Spleen (tissue), 11 donors: ENCODE results near the gene SYNJ1. TPM values are rescaled to one million over a fixed set of nuclear protein-coding genes. Genes with fewer than 3 reads are reported as not detected.

Source experiments
- DNase-seq: peaks from one replicate; pipeline ENCODE4 v3.0.0-alpha.2; 2020
- H3K27ac ChIP-seq, 8 donors: fragments of 200-600 bp; sonication (generic) in 7 of 8; 1 replicate in 4 of 8; 2 replicates in 4 of 8; pipeline versions ENCODE4 v1.5.0 to v1.8.0; 2016 to 2021; ENCODE audit warnings: inconsistent platforms in 4 of 8, mild to moderate bottlenecking in 4 of 8, moderate library complexity in 1 of 8
- H3K27me3 ChIP-seq, 7 donors: fragments of 200-600 bp; sonication (generic) in 6 of 7; replicated peaks in 1 of 7; 1 replicate in 4 of 7; 2 replicates in 3 of 7; pipeline versions ENCODE4 v1.5.0 to v1.8.0; 2016 to 2021; ENCODE audit warnings: inconsistent platforms in 3 of 7, mild to moderate bottlenecking in 1 of 7
- H3K36me3 ChIP-seq, 6 donors: fragments of 200-600 bp; sonication (generic) in 5 of 6; 1 replicate in 4 of 6; 2 replicates in 2 of 6; pipeline versions ENCODE4 v1.5.0 to v1.8.0; 2016 to 2021; ENCODE audit warnings: inconsistent platforms in 2 of 6
- H3K4me1 ChIP-seq, 6 donors: fragments of 200-600 bp; sonication (generic) in 5 of 6; 1 replicate in 3 of 6; 2 replicates in 3 of 6; pipeline versions ENCODE4 v1.5.0 to v1.8.0; 2016 to 2021; ENCODE audit warnings: inconsistent platforms in 3 of 6
- H3K4me3 ChIP-seq, 8 donors: fragments of 200-600 bp; sonication (generic) in 7 of 8; 1 replicate in 4 of 8; 2 replicates in 4 of 8; pipeline versions ENCODE4 v1.5.0 to v1.8.0; 2016 to 2021; ENCODE audit warnings: inconsistent platforms in 4 of 8, mild to moderate bottlenecking in 4 of 8, moderate library complexity in 2 of 8
- H3K9me3 ChIP-seq, 8 donors: fragments of 200-600 bp; sonication (generic) in 7 of 8; 1 replicate in 4 of 8; 2 replicates in 4 of 8; pipeline versions ENCODE4 v1.5.0 to v1.8.0; 2016 to 2021; ENCODE audit warnings: inconsistent platforms in 4 of 8
- CTCF ChIP-seq, 11 experiments: fragments of 200-600 bp in 7 of 11; fragments of 450-650 bp in 4 of 11; sonication (generic) in 4 of 11; IDR thresholded peaks in 8 of 11; conservative IDR thresholded peaks in 3 of 11; 1 replicate in 7 of 11; 2 replicates in 4 of 11; pipeline versions ENCODE4 v1.4.0 to v1.8.0; 2016 to 2021; ENCODE audit warnings: antibody characterized with exemption in 11 of 11, inconsistent platforms in 4 of 11, mild to moderate bottlenecking in 1 of 11
- POLR2A ChIP-seq, 3 donors: fragments of 450-650 bp; IDR thresholded peaks; one replicate each; pipeline ENCODE4 v1.5.1; 2017; ENCODE audit warnings: antibody characterized with exemption in 3 of 3, mild to moderate bottlenecking in 1 of 3
- POLR2AphosphoS5 ChIP-seq, 3 donors: sonication (generic); formaldehyde crosslinking; IDR thresholded peaks; one replicate each; pipeline ENCODE4 v1.5.1; 2017; ENCODE audit warnings: antibody characterized with exemption in 3 of 3
- WGBS, 5 donors: extraction: QIAGEN DNeasy Blood & Tissue Kit in 3 of 5; methylation state at CpG; one replicate each; pipeline versions ENCODE4 v1.1.5 to v1.1.7; 2013 to 2018; 5-methylcytosine and 5-hydroxymethylcytosine counted together
- intact Hi-C: fragments of 100-400 bp; cut with DNase I; formaldehyde crosslinking; loops from one replicate; pipeline ENCODE4 v1.15.0; 2023; ENCODE audit warnings: low total_unique reads
- polyA plus RNA-seq, 3 donors: library from polyadenylated mRNA; stranded (reverse); fragments of 200-250 nt; gene quantifications; one replicate each; pipeline ENCODE4 v1.2.1, GENCODE V29; 2013
- total RNA-seq, 7 donors: library from RNA; depleted of rRNA in 3 of 7; stranded (reverse); fragments of >200 nt in 3 of 7; fragmentation: NEBNext Ultra II Directional in 4 of 7; extraction: Animal tissue kit (Norgen Biotek cat#: 25700) in 4 of 7; gene quantifications; one replicate each; pipeline versions ENCODE4 v1.1.0 to v1.2.1, GENCODE V29; 2016 to 2021
- donor health status: healthy with polysubstance abuse.
- donor health status: DM: no; HTN: no; CAD: no; lungs with moderate emphysema.
- donor health status: DM: no; HTN: no; CAD: no.
- donor health status: Bipolar disorder and iron deficiency.
- donor health status: healthy.
- donor health status: DM: no; HTN: no; CAD: no.
- donor health status: DM: yes; HTN: yes; CAD: no.

SYNJ1 gene
- total and polyA plus RNA-seq, 10 donors = 3.3 to 30.3 (median 18.7) TPM

- Histone ChIP-seq H3K4me1 (peaks cover 6 to 49% (median 32%) of the 10 kb centered on the region in 6 donors), H3K27me3 (peaks cover 0 to 24% (median 0%) of the 10 kb centered on the region in 7 donors), H3K9me3 (no peaks in the 10 kb centered on the region), H3K4me3 (no peak overlapping the region), H3K27ac (no peak overlapping the region), H3K36me3 (peaks cover 0 to 37% (median 0%) of the 10 kb centered on the region in 6 donors)
- intact Hi-C loops = no loop called here
- DNase-seq = no peak
- TF ChIP-seq CTCF (IDR thresholded peaks at IDR 0.05 in 8 of 11, conservative IDR thresholded peaks at IDR 0.05 in 3 of 11) (no peak), POLR2A (IDR thresholded peaks at IDR 0.05) (no peak), POLR2AphosphoS5 (IDR thresholded peaks at IDR 0.05) (no peak)
- 97 to 100% (median 99%) methylated on average over 2 of the region's 2 CpGs for WGBS, 5 donors
Measured at GRCh38 chr21:32716486-32716885, 11.3 kb downstream of the SYNJ1 start.

- Histone ChIP-seq H3K4me3 (no peak overlapping the region), H3K9me3 (no peaks in the 10 kb centered on the region), H3K36me3 (peaks cover 0 to 10% (median 0%) of the 10 kb centered on the region in 6 donors), H3K27me3 (peaks cover 0 to 52% (median 0%) of the 10 kb centered on the region in 7 donors), H3K4me1 (peaks cover 6 to 45% (median 29%) of the 10 kb centered on the region in 6 donors), H3K27ac (no peak overlapping the region)
- DNase-seq = no peak
- TF ChIP-seq CTCF (IDR thresholded peaks at IDR 0.05 in 8 of 11, conservative IDR thresholded peaks at IDR 0.05 in 3 of 11) (no peak), POLR2AphosphoS5 (IDR thresholded peaks at IDR 0.05) (no peak), POLR2A (IDR thresholded peaks at IDR 0.05) (no peak)
- intact Hi-C loops = no loop called here
Measured at GRCh38 chr21:32713726-32714125, 14.1 kb downstream of the SYNJ1 start.

- Histone ChIP-seq H3K27me3 (peaks cover 0 to 59% (median 0%) of the 10 kb centered on the region in 7 donors), H3K27ac (no peak overlapping the region), H3K4me3 (no peak overlapping the region), H3K4me1 (peaks cover 6 to 39% (median 23%) of the 10 kb centered on the region in 6 donors), H3K9me3 (no peaks in the 10 kb centered on the region), H3K36me3 (peaks cover 0 to 12% (median 0%) of the 10 kb centered on the region in 6 donors)
- TF ChIP-seq POLR2A (IDR thresholded peaks at IDR 0.05) (no peak), POLR2AphosphoS5 (IDR thresholded peaks at IDR 0.05) (no peak), CTCF (IDR thresholded peaks at IDR 0.05 in 8 of 11, conservative IDR thresholded peaks at IDR 0.05 in 3 of 11) (no peak)
- WGBS, 5 donors = 53 to 72% (median 56%) methylated on average over 4 of the region's 4 CpGs
- no peak for DNase-seq
- intact Hi-C loops = no loop called here
Measured at GRCh38 chr21:32712641-32713040, 15.2 kb downstream of the SYNJ1 start.

GRCh38 chr21:32712043-32712442 is 15.8 kb downstream of the SYNJ1 start:
- H3K4me1 ChIP-seq = peaks cover 6 to 39% (median 21%) of the 10 kb centered on the region in 6 donors
- no peak for DNase-seq
- no peak overlapping the region for H3K27ac ChIP-seq
- H3K4me3 ChIP-seq = no peak overlapping the region
- no peaks in the 10 kb centered on the region for H3K9me3 ChIP-seq
- peaks cover 0 to 63% (median 0%) of the 10 kb centered on the region in 7 donors for H3K27me3 ChIP-seq
- H3K36me3 ChIP-seq = peaks cover 0 to 6% (median 0%) of the 10 kb centered on the region in 6 donors
- TF ChIP-seq POLR2AphosphoS5 (IDR thresholded peaks at IDR 0.05) (no peak), CTCF (IDR thresholded peaks at IDR 0.05 in 8 of 11, conservative IDR thresholded peaks at IDR 0.05 in 3 of 11) (no peak), POLR2A (IDR thresholded peaks at IDR 0.05) (no peak)
- intact Hi-C loops = no loop called here
